Posterior vena cava (tissue), 2 donors: Measurements from ENCODE around the gene TIAM1. TPM values are rescaled to one million over a fixed set of nuclear protein-coding genes. Genes with fewer than 3 reads are reported as not detected.

Source experiments
- DNase-seq: peaks from one replicate; pipeline ENCODE4 v3.0.0-alpha.2; 2020; ENCODE audit warnings: low spot score
- intact Hi-C, 2 donors: fragments of 100-400 bp; cut with DNase I; formaldehyde crosslinking; loops; one replicate each; pipeline versions ENCODE4 v1.14.1 to v1.14.2; 2022 to 2023
- total RNA-seq, 2 donors: library from RNA; stranded (reverse); fragmentation: NEBNext Ultra II Directional; extraction: Animal tissue kit (Norgen Biotek cat#: 25700); gene quantifications; one replicate each; pipeline ENCODE4 v1.2.1, GENCODE V29; 2021
- donor health status: DM: yes; HTN: yes; CAD: no.
- donor health status: DM: yes; HTN: yes; CAD: no.

TIAM1 gene
- total RNA-seq, 2 donors from 2014 or later = 4.7 to 11.3 TPM

DNA sequence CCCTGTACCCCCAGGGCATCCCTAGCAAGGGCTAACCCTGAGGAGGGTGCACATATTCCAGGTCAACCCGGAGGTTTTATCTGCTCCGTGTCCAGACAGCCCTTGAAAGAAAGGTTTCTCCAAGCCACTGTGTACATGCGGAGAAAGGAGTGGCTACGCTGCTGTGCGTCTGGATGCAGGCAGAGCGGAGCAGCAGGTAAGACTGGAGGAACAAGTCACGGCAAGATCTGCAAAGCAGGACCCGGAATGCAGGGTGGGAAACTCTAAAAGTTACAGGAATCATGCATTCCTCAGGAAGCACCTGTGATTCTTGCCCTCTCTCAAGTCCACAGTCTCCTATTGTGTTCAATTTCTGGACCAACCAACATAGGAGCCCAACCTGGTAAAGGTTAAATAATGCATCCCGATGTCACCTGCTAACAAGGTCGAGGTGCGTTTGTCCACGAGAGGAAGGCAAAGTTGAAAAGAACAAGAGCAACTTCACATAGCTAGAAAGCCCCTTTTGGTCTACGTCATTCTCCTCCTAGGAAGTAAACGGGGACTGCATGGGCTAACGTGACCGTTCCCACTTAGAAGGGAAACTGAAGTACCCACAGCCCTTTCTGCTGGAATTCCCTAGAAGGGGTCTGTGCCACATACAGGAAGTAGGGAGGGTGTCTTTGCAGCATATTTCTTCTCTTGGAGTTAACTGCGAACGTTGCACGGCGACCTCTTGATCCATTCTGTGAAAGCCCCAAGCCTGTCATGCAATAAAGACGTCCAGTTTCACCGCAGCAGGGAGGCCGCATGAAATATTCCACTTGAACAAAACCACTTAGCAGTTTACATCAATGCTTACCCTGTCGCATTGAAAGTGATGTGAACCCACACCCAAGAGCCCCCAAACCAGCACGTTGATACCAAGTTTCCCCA is 5.8 kb downstream of the TIAM1 start:
- DNase-seq = no peak
- intact Hi-C loops = no loop called here

DNA sequence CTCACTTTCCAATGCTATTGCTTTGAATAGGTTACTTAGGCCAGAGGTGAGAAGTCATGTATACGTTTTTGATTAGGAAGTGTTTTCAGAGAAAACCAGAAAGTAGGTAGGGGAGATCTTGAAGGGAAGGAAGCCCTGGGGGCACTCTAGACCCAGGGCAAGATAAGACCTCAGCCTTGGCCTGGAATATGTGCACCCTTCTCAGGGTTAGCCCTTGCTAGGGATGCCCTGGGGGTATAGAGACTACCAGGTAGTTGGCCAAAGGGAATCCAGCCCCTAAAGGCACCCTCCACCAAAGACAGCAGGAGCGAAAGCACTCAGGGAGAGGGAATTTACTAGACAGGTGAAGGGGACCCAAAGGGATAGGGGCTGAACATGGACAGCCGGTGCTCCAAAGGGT is 7.0 kb downstream of the TIAM1 start:
- intact Hi-C loops = no loop called here

DNA sequence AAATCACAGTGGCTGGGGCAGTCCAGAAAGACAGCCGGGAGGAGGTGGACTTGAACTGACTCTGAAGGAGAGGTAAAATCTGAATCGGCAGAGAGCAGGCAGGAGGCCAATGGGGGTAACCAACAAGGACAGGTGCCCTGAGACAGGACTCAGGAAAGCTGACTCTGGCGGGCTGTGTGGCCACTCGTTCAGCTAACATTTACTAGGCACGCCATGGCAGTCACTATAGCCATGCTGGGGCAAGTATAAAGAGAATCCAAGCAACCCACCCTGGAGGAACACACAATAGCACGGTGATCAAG is 7.4 kb downstream of the TIAM1 start:
- DNase-seq = no peak
- intact Hi-C loops = no loop called here

More for the DNA sequence above, 7.0 kb downstream of the TIAM1 start:
- DNase-seq = no peak

DNA sequence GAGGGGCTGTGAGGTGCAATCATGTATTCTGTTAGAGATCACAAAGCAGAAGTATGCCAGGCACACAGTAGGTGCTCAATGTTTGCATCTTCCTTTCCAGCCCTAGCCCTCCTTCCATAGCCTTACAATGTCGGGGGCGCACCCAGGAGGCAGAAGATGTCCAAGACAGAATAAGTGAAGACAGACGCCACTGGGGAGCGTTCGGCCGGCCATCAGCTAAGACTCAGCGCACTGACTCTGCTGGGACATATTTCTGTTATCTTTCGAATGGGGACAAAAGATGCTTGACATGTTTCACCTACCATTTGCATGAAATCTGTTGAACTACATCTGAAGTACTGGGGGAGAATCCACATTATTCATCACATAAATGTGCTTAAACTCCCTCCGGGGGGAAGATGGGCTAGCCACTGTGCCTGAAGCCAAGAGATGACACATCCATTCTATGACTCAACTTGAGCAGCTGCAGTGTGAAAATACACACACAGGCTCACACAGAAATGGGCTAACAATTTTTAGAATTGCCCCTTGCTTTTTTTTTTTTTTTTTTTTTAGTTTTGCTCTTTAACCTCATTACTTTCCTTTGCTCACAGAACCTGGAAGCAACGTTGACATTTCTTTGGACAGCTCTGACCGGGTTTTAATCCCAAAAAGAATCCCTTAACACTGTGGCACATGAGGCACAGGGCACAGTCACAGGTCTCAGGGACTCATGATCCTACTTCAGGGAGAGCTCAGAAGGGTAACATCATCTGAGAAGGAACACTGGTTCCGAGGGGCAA is 7.9 kb downstream of the TIAM1 start:
- DNase-seq = no peak
- intact Hi-C loops = no loop called here

DNA sequence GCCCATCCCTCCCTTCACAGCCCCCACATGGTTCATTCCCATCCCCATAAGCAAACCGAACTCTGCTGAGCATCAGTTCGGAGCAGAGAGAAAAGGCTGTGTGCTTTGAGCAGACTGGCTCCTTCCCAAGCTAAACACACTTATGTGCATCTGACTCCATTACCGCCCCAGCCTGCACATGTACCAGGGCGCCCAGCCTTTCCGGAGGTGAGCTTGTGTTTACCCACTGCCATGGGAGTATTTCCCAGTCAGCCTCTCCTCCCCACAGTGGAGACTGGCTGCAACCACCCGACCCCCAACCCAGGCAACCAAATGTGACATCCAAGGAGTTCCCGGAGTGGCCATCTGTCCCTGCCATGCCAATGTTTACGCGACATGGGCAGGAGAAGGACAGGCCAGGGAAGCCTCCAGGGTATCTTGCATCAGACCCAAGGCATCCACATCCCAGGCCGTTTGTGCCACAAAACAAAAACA is 9.4 kb downstream of the TIAM1 start:
- DNase-seq = no peak
- intact Hi-C loops = no loop called here

DNA sequence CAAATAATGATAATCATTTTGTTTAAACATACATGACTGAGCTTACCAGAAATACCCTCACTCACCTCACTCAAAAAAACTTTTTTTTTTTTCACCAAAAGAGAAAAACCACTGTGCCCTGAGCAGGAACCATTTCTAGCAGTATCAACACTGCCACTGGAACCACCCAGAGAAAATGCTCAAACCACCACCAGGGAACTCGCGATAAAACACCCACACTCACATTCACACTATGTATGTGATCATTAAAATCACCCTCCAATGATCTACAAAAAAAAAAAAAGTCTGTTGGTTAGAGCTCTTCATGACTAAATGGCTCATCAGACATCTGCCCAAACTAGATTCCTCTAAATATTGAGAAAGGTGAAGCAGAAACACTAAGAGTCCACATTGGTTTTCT is 11.5 kb downstream of the TIAM1 start:
- intact Hi-C loops = no loop called here
- no peak for DNase-seq

DNA sequence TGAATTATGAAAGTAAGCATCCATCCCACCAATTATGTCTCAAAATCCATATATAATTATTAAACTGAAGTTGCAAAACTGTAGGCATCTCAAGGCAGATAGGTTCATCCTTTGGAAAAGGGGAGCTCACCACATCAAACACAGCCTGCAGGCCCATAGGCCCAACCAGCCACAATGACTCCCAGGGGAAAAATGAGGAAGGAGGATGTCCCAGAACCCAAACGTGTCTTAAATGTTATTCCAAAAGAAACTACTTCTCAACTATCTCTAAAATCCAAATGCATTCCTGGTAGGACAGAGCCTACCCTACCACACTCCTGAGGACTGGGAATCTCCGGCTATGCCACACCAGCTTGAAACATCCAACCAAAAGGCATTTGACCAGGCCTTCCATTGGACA is 12.8 kb downstream of the TIAM1 start:
- DNase-seq = no peak
- intact Hi-C loops = no loop called here

DNA sequence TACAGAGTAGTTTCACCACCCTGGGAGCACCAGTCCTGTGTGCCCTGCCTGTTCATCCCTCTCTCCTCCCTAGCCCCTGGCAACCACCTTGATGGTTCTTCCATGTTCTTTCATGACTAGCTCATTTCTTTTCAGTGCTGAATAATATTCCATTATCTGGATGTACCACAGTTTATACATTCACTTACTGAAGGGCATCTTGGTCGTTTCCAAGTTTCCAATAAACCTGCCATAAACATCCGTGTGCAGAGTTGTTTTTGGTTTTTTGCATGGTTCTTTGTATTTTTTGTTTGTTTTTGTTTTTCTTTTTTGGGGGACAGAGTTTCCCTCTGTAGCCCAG is 13.9 kb downstream of the TIAM1 start:
- intact Hi-C loops = no loop called here
- no peak for DNase-seq

DNA sequence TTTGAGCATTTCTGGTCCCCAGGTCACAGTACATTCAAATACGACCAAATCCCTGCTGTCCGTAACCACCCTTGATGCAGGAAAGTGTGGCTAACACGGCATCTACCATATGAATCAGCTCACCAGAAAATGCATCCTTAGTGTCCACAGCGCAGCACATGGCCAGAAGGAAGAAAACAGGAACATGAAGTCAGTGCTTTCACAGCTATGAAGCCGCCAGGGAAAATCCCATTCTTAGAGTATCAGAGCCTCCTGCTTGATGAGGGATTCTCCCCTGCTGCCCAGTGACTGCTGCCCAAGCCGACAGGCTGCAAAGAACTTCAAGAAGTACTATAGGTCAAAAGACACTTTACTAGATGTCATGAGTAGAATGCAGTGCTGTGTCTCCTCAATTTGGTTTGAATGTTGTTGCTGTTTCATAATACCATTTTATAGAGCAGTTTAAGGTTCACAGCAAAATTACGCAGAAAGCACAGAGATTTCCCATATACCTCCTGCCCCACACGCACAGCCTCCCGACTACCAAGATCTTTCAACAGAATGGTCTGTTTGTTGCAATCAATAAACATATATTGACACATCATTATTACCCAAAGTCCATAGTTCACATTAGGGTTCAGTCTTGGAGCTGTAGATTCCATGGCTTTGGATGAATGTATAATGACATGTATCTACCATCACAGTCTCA is 14.5 kb downstream of the TIAM1 start:
- intact Hi-C loops = no loop called here
- DNase-seq = no peak

DNA sequence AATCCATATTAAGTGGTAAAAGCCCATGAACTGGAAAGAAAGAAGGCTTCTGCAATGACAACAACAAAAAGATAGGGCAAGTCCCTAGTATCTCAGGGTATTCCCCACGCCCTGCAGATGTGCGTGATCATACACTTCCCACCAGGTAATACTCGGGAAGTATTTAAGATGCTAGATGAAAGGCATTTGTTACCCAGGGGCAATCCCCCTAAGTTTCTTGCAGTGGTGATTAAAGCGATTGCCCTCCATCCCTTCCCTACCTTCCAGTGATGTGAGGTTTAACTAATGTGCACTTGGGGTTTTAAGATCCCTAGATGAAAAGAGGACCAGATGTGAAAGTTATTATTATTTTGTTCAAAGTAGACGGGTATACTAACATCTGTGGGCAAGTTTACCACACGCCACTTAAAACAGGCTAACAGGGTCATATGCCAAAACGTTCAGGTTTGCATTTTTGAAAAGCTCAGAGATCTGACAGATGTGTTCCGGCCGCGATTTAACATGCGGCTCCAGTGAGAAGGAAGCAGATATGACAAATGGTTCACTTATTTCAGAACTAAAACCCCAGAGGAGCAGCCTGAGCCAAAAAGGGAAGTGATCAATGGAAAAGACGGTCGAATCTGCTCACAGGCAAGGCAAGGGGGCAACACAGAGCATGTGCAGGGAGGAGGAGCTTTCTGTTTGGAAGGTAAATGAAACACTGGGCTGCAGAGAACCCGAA is 17.4 kb downstream of the TIAM1 start:
- intact Hi-C loops = no loop called here
- DNase-seq = no peak

DNA sequence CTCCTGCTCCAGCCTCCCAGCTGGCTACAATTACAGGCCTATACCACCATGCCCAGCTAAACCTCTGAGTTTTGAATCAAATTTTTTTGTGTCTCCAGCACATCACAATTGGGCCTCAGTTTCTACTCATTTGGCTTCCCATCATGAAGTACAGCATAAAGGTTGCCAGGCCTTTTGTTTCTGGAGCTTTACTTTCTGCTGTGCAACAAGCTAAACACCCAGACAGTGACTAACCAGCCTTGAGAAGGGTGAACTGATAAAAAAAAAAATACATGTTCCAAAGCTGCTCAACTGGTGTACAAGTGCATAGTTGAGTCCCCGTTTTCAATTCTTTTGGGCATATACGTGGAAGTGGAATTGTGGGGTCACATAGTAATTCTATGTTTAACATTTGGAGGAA is 25.1 kb downstream of the TIAM1 start:
- intact Hi-C loops = no loop called here
- DNase-seq = no peak

DNA sequence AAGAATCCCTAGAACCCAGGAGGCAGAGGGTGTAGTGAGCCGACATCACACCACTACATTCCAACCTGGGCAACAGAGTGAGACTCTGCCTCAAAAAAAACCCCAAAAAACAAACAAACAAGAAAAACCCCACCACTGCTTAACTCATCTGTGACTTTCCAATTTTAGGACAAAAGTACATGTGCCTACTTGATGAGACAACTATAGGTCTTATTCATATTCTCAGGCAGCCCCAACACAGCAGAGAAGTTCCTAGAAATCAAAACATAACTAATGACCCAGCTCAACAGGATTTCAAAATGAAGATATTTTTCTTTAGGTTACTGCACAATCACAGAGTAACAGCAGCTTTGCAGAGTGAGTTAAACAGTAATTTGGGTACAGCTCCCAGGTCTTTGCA is 26.4 kb downstream of the TIAM1 start:
- no peak for DNase-seq
- intact Hi-C loops = no loop called here

DNA sequence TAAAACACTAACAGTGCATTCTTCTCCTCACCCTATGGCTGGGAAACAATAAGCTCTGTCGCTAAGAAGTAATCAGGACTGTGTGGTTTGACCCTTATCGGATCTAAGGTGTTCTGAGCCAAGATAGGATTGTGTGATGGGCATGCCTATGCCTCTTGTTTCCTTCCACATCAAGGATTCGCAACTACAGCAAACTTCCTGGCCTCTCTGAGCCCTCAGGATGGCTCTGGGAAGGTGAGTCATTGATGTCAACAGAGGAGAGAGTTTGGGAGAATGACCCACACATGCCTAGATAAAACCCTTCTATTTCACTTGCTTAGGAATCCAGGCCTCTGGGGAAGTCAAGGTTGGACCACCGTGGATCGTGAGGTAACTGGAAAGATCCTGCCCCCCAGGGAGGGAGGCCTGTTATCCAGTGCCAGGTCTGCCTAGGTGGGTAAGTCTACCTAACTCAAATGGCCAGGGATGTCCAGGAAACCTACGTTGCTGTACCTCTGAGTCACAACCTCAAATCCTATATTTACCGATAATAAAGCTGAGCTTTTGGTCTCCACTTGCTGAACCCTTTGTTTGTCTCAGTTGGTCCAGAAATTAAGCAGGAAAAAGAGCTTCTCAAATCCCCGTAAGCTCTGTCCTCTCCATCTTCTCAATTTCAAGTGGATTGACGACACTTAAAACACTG is 27.4 kb downstream of the TIAM1 start:
- DNase-seq = no peak
- intact Hi-C loops = no loop called here

DNA sequence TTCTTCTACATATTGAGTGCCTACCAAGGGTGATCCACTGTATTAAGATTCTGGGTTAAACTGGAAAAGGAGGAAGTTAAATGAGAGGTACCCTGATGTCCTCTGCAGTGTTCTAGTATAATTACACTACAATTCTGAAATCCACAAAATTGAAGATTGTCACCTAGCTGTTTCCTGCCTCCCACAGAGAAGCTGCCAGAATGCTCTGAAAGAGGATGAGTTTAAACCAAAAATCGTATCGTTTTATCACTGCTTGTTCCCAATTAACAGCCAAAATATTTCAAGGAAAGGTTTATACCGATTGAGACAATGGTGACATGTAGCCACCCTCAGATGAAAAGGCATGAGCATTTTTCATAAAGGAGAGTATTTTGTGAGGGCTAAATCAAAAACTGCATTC is 28.0 kb downstream of the TIAM1 start:
- intact Hi-C loops = no loop called here
- no peak for DNase-seq

DNA sequence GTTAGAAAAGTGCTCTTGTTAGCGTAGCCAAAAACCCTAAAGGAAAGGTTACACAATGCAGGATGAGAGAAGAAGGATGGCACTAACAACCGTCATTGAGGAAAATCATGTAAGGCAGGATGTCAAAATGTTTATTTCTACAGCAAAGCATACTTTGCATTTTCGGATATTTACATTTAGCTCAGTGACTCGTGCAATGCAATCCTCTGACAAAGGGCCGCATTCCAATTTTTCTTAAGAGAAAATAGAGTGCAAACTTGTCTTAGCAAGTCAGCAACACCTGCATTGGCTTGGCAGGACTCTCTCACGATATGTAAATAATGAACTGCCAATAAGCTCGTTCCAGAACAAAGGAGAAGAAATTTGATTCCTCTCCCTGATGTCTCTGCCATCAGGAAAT is 33.3 kb downstream of the TIAM1 start:
- intact Hi-C loops = no loop called here
- no peak for DNase-seq

DNA sequence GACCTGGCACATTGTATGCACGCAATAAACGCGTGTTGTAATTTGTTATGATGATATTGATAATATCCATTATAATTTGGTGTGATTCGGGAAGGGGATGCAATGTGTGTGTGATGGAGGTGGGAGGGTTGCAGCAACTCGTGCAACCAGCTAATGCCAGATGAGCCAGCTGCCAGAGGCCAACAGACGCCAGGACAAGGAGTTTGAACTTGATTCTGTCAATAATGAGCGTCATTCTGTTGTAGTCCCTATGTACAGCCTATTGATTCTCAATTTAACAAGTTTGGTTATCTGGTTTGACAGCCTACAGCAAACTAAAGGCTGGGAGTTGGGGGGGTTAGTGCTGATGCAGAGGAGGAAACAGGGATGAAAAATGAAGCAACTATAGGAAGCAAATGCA is 35.5 kb downstream of the TIAM1 start:
- no peak for DNase-seq
- intact Hi-C loops = no loop called here

DNA sequence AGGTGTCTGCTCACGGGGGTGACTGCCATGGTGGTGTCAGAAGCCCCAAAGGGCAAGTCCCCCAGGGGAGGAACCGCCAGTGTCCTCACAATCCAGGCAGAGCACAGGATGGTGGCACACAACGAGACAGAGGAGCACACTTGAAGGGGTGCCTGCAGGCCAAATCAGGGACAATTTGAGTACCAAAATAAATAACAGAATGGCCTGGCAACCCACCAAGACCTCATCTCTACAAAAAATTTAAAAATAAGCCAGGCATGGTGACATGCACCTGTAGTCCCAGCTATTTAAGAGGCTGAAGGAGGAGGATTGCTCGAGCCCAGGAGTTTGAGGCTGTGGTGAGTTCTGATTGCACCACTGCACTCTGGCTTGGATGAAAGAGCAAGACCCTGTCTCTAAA is 38.2 kb downstream of the TIAM1 start:
- no peak for DNase-seq
- intact Hi-C loops = no loop called here

DNA sequence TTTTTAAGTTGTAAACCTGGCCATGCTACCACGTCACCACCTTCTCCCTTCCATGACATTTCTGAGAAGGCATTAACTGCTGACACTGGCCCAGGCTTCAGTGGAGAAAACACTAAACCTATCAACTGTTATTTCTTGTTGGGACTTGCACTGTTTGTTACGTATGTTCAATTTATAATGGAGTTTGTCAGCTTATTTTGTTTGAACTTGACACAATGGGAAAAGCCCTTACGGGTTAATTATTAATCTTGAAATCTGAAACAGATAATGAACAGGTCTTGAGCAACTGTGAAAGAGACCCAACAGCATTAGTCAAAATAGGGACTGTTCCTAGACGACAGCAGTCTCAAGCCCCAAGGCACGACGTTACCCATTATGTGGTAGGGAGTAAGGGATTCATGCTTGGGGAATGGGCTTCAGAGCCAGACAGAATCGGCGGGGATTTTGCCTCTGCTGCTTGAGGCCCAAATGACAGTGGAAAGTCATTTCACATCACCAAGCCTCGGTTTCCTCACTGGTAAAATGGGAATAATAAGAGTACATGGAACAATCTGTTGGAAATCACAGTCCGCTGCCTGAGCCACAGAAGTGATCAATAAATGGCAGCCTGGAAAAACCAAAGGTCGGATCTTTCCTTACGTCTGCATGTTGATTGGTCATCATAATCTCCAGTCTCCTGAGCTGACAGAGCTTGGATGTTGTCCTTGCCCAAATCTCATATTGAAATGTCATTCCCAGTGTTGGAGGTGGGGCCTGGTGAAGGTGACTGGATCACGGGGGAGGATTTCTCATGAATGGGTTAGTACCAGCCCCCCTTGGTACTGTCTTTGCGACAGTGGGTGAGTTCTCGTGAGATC is 44.5 kb downstream of the TIAM1 start:
- DNase-seq = no peak
- intact Hi-C loops = no loop called here
